Bronchial epithelial cell (primary cell): ENCODE measurements around the gene ALOX12B. TPM values are rescaled to one million over a fixed set of nuclear protein-coding genes. Genes with fewer than 3 reads are reported as not detected.
"Not testable (repeated sequence)": the region's sequence is repeated elsewhere in the genome, so short reads cannot be mapped to it uniquely, and the experiment has no call there.

ENCODE experiments used
- DNase-seq: peaks from one replicate; pipeline ENCODE4 v3.0.0-alpha.2; 2010; ENCODE audit warnings: low read depth
- FAIRE-seq: peaks from 2 replicates; lab custom pipeline; 2011; peaks lifted over from hg19 to GRCh38; lab: Jason Lieb, UNC
- H3K27me3 ChIP-seq: 2 replicates; pipeline ENCODE4 v1.5.1; 2011; ENCODE audit warnings: low read length; ENCODE audit not compliant: control insufficient read depth, insufficient read depth
- H3K36me3 ChIP-seq: 2 replicates; pipeline ENCODE4 v1.5.1; 2011; ENCODE audit warnings: low read length; ENCODE audit not compliant: control insufficient read depth, insufficient read depth
- H3K4me3 ChIP-seq: 2 replicates; pipeline ENCODE4 v1.5.1; 2011; ENCODE audit warnings: mild to moderate bottlenecking, low read depth, low read length, control low read depth
- total RNA-seq: library from RNA; depleted of rRNA; stranded (reverse); fragments of >200 nt; gene quantifications from 2 replicates; pipeline ENCODE4 v1.2.1, GENCODE V29; 2014
- TF ChIP-seq, protein P1 (sequence below): IDR thresholded peaks from 2 replicates; pipeline ENCODE4 v1.5.1; 2011; ENCODE audit warnings: mild to moderate bottlenecking, moderate library complexity, low read length, control low read depth, inconsistent platforms; ENCODE audit not compliant: insufficient read depth, severe bottlenecking

Gene ALOX12B
- total RNA-seq, 1 donor from 2014 or later = 0.26 TPM

DNA sequence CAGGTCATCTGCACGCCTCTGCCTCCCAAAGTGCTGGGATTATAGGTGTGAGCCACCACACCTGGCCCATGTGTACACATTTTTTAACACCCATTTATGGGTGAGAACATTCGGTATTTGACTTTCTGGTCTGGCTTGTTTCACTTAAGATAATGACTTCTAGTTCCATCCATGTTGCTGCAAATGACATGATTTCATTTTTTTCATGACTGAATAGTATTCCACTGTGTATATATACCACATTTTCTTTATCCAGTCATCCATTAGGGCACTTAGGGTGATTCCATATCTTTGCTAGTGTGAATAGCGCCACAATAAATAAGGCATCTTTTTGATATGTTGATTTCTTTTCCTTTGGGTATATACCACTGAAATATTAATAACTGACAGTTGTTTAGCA is 5.6 kb downstream of the ALOX12B start:
- no peaks in the 10 kb centered on the region for H3K36me3 ChIP-seq

DNA sequence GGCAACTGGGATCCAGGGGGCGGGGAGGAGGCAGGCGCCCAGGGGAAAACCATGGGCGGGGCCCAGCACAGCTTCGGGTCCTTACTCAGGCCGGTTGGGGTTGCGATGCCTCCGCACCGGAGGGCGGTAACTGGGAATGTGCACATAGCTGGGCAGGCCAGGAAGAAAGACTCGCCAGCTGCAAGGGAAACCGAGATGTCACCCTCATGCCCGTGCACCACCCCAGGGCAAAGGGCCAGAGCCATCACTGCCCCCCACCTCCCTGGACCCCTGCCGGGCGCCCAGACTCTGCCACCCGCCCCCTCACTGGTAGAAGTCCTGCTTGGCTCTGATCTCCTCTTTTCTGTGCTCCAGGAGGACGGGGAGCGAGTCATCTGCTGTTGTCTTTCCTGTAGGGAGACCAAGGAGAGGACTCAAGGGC is 6.7 kb downstream of the ALOX12B start:
- TF ChIP-seq, protein P1, sequence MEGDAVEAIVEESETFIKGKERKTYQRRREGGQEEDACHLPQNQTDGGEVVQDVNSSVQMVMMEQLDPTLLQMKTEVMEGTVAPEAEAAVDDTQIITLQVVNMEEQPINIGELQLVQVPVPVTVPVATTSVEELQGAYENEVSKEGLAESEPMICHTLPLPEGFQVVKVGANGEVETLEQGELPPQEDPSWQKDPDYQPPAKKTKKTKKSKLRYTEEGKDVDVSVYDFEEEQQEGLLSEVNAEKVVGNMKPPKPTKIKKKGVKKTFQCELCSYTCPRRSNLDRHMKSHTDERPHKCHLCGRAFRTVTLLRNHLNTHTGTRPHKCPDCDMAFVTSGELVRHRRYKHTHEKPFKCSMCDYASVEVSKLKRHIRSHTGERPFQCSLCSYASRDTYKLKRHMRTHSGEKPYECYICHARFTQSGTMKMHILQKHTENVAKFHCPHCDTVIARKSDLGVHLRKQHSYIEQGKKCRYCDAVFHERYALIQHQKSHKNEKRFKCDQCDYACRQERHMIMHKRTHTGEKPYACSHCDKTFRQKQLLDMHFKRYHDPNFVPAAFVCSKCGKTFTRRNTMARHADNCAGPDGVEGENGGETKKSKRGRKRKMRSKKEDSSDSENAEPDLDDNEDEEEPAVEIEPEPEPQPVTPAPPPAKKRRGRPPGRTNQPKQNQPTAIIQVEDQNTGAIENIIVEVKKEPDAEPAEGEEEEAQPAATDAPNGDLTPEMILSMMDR = no peak
- FAIRE-seq = no peak
- DNase-seq = no peak
- Histone ChIP-seq H3K36me3 (no peaks in the 10 kb centered on the region), H3K27me3 (peaks cover under 1% of the 10 kb centered on the region), H3K4me3 (no peak overlapping the region)

More for the DNA sequence above, 5.6 kb downstream of the ALOX12B start:
- H3K4me3 ChIP-seq = no peak overlapping the region
- TF ChIP-seq, protein P1 = no peak
- no peak for DNase-seq
- H3K27me3 ChIP-seq = peaks cover 1% of the 10 kb centered on the region
- no peak for FAIRE-seq

DNA sequence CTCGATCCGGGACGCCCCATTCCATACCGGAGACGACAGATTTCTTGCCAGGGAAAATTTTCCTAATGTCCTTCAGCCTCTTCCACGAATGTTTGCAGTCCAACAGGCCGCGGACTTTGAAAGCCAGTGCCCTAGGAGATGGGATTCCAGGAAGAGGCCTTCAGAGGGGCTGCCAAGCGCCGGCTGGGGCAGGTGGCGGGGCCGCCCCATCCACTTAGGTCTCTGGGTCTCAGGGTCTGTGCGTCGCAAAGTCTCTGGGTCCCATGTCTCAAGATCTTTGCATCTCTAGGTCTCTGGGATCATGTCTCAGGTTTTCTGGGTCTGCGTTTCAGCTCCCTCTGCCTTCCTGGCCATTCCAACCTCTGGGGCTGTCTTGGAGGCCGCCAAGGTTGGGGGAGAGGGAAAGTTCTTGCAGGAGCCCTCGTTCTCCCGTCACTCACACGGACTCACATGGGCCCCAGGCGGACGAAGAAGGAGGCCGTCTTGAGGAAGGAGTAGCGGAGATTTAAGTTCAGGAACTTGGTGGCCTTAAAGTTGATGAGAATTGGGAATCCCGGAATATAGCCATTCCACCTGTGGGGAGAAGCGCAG is 7.2 kb downstream of the ALOX12B start:
- Histone ChIP-seq H3K4me3 (peak overlapping the region; percentile 44), H3K36me3 (no peaks in the 10 kb centered on the region), H3K27me3 (no peaks in the 10 kb centered on the region)
- DNase-seq = no peak
- no peak for FAIRE-seq
- TF ChIP-seq, protein P1 = no peak

DNA sequence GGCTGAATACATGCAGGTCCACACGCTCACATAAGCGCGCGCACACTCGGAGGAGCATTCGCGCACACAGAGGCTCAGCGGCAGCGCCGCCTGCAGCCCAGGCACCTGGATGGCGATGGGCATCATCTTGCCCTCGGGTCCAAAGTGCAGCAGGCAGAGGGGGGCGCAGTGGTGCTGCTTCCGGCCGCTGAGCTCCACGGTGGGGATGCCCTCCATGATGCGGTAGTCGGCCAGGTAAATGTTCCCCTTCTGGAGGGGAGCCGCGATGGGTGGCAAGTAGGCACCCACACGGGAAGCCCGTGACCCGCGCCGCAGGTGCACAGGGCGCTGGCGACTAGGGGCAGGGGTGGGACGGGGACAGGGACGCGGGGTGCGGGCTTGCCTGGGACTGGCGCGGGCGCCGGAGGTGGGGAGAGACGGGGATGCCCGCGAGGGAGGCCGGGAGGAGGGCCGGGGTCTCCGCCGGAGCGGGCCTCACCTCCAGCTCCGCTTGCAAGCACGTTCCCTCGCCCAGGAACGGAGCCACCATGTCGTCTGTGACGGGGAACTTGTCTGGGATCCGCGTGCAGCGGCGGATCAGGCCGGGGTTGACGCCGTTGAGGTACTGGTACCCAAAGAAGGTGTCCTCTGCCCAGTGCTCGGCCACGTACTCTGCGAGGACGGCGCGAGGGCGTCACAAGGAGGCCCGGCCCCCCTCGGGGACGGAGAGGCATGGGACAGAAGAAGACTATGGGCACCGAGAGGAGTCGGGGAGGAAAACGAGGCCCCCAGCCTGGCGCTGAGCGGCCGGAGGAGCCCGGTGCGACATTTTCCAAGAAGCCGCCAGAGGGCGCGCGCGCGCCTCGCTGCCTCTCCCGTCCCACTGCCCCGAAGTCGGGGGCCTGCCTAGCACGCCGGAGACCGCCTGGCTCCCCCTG is 8.0 kb downstream of the ALOX12B start:
- FAIRE-seq = no peak

DNA sequence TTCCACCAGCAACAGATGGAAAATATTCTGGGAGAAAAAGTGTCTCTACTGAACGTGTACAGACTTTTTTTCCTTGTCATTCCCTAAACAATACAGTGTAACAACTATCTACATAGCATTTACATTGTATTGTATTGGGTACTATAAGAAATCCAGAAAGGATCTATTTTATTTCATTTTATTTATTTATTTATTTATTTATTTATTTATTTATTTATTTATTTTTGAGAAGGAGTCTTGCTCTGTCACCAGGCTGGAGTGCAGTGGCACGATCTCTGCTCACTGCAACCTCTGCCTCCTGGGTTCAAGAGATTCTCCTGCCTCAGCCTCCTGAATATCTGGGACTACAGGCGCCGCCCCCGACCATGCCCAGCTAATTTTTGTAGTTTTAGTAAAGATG is 9.6 kb downstream of the ALOX12B start:
- FAIRE-seq, H3K4me3 ChIP-seq, H3K36me3 ChIP-seq, DNase-seq: not testable (repeated sequence)
- peaks cover 14% of the 10 kb centered on the region for H3K27me3 ChIP-seq

More for the DNA sequence above, 8.0 kb downstream of the ALOX12B start:
- TF ChIP-seq, protein P1 = peak; percentile 95
- Histone ChIP-seq H3K36me3 (no peaks in the 10 kb centered on the region), H3K27me3 (peaks cover 6% of the 10 kb centered on the region), H3K4me3 (peak overlapping the region; percentile 44)
- peak; percentile 34 for DNase-seq
